ENCODE measurements around the gene POC1A. TPM values are rescaled to one million over a fixed set of nuclear protein-coding genes. Genes with fewer than 3 reads are reported as not detected.

POC1A gene
- total and polyA plus RNA-seq, 2 donors (not counting 1 experiment from before 2014, with no cell fraction given), result 1.7 to 2.8 TPM

DNA sequence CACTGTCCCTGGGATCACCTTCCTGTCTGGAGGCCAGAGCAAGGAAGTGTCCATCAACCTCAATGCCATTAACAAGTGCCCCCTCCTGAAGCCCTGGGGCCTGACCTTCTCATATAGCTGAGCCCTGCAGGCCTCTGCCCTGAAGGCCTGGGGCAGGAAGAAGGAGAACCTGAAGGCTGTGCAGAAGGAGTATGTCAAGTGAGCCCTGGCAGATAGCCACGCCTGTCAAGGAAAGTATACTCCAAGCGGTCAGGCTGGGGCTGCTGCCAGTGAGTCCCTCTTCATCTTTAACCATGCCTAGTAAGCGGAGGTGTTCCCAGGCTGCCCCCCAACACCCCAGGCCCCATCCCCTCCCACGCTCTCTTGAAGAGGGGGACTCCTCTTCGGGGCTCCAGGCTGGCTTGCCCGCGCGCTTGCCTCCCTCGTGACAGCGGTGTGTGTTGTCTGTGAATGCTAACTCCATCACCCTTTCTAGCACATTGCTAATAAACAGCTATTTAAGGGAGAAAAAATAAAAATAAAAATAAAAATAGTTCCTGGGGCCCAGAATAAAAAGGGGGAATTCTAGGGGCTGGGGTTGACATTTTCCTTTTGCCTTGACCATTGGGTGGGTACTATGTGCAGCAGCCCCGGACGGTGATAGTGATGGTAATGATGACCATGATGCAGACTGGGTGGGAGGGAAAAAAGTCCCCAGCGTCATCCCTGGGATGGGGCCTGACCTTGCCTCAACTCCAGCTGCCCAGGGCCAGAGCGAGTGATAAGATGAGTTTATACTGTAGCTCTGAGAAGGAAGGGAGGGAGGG is 40.5 kb upstream of the POC1A start:
- no peak overlapping the region for H3K27ac ChIP-seq (ENCODE audit: low read length in 2 of 2)
- no peaks in the 10 kb centered on the region for H3K9me3 Mint-ChIP-seq (ENCODE audit: insufficient read depth)
- no peaks in the 10 kb centered on the region for H3K27me3 Mint-ChIP-seq
- DNase-seq (no peak), ATAC-seq (ENCODE audit: low read depth) (no peak)
- no peaks in the 10 kb centered on the region for H3K36me3 ChIP-seq (replicated peaks in 1 of 2; ENCODE audit: control extremely low read depth in 1 of 2, control insufficient read depth in 1 of 2, extremely low read depth in 1 of 2, insufficient read depth in 2 of 2, low read length in 1 of 2)
- 97% methylated on average over 7 of the region's 14 CpGs for WGBS (ENCODE audit: insufficient coverage)
- no peak overlapping the region for H2AFZ ChIP-seq (ENCODE audit: insufficient read depth, low read depth, low read length, poor library complexity, severe bottlenecking)
- no peak overlapping the region for H3K4me3 ChIP-seq (ENCODE audit: control extremely low read depth in 1 of 5, extremely low read depth in 1 of 5, insufficient read depth in 1 of 5, low read depth in 2 of 5, low read length in 4 of 5)
- H3K4me1 ChIP-seq (ENCODE audit: control insufficient read depth in 2 of 2, insufficient read depth in 2 of 2, low read length in 2 of 2), result peaks cover 15 to 25% of the 10 kb centered on the region in 2 donors
- peaks cover 24% of the 10 kb centered on the region for H3K4me1 Mint-ChIP-seq
- no peaks in the 10 kb centered on the region for H3K27me3 ChIP-seq (replicated peaks in 1 of 4; ENCODE audit: control extremely low read depth in 1 of 4, control insufficient read depth in 3 of 4, insufficient read depth in 4 of 4, low read length in 3 of 4)
- CTCF ChIA-PET, result interaction anchor here (1.8 kb wide), 1 partner anchor 15 kb away, joined by 3 read pairs; no protein-coding TSS in a partner anchor
- intact Hi-C loops (cut with micrococcal nuclease), result no loop called here
- TF ChIP-seq, protein P1, sequence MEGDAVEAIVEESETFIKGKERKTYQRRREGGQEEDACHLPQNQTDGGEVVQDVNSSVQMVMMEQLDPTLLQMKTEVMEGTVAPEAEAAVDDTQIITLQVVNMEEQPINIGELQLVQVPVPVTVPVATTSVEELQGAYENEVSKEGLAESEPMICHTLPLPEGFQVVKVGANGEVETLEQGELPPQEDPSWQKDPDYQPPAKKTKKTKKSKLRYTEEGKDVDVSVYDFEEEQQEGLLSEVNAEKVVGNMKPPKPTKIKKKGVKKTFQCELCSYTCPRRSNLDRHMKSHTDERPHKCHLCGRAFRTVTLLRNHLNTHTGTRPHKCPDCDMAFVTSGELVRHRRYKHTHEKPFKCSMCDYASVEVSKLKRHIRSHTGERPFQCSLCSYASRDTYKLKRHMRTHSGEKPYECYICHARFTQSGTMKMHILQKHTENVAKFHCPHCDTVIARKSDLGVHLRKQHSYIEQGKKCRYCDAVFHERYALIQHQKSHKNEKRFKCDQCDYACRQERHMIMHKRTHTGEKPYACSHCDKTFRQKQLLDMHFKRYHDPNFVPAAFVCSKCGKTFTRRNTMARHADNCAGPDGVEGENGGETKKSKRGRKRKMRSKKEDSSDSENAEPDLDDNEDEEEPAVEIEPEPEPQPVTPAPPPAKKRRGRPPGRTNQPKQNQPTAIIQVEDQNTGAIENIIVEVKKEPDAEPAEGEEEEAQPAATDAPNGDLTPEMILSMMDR (IDR thresholded peaks at IDR 0.05), result no peak
- TF ChIP-seq EZH2 (IDR thresholded peaks at IDR 0.05; ENCODE audit: borderline replicate concordance, insufficient read depth, low read depth, low read length, poor library complexity, severe bottlenecking), result no peak
- H3K27ac Mint-ChIP-seq, result no peak overlapping the region
- H4K20me1 ChIP-seq (ENCODE audit: control insufficient read depth, insufficient read depth, low read length, poor library complexity, severe bottlenecking), result no peaks in the 10 kb centered on the region
- POLR2A ChIA-PET, result interaction anchor here (0.6 kb wide), 1 partner anchor 68 kb away, joined by 4 read pairs; no protein-coding TSS in a partner anchor
- H3K4me2 ChIP-seq (replicated peaks; ENCODE audit: low read depth, low read length, poor library complexity, severe bottlenecking), result no peak overlapping the region
- peaks cover 21% of the 10 kb centered on the region for H3K79me2 ChIP-seq (ENCODE audit: control insufficient read depth, insufficient read depth, low read length)
- no peak overlapping the region for H3K4me3 Mint-ChIP-seq
- no peak overlapping the region for H3K9ac ChIP-seq (ENCODE audit: low read length)
- H3K9me3 ChIP-seq (ENCODE audit: control extremely low read depth in 1 of 3, control insufficient read depth in 2 of 3, insufficient read depth in 1 of 3, low read length in 2 of 3), result no peaks in the 10 kb centered on the region

DNA sequence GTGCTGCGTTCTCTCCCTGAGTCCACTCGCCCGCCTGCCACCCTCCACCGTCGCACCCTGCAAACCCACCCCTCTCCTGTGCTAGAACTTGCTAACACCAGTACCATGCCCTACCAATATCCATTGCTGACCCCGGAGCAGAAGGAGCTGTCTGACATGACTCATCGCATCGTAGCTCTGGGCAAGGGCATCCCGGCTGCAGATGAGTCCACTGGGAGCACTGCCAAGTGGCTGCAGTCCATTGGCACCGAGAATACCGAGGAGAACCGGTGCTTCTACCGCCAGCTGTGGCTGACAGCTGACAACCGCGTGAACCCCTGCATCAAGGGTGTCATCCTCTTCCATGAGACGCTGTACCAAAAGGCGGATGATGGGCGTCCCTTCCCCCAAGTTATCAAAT is 38.8 kb upstream of the POC1A start:
- intact Hi-C loops (cut with micrococcal nuclease), result no loop called here
- Mint-ChIP-seq H3K4me3 (no peak overlapping the region), H3K9me3 (ENCODE audit: insufficient read depth) (no peaks in the 10 kb centered on the region), H3K4me1 (peaks cover 17% of the 10 kb centered on the region), H3K27ac (no peak overlapping the region), H3K27me3 (no peaks in the 10 kb centered on the region)
- ATAC-seq (ENCODE audit: low read depth), result no peak
- Histone ChIP-seq H3K4me3 (ENCODE audit: control extremely low read depth in 1 of 5, extremely low read depth in 1 of 5, insufficient read depth in 1 of 5, low read depth in 2 of 5, low read length in 4 of 5) (no peak overlapping the region), H3K4me1 (ENCODE audit: control insufficient read depth in 2 of 2, insufficient read depth in 2 of 2, low read length in 2 of 2) (peaks cover 4 to 17% of the 10 kb centered on the region in 2 donors), H3K4me2 (replicated peaks; ENCODE audit: low read depth, low read length, poor library complexity, severe bottlenecking) (no peak overlapping the region), H3K27ac (ENCODE audit: low read length in 2 of 2) (no peak overlapping the region), H3K9ac (ENCODE audit: low read length) (no peak overlapping the region), H3K79me2 (ENCODE audit: control insufficient read depth, insufficient read depth, low read length) (peaks cover 6% of the 10 kb centered on the region), H3K9me3 (ENCODE audit: control extremely low read depth in 1 of 3, control insufficient read depth in 2 of 3, insufficient read depth in 1 of 3, low read length in 2 of 3) (no peaks in the 10 kb centered on the region), H3K36me3 (replicated peaks in 1 of 2; ENCODE audit: control extremely low read depth in 1 of 2, control insufficient read depth in 1 of 2, extremely low read depth in 1 of 2, insufficient read depth in 2 of 2, low read length in 1 of 2) (no peaks in the 10 kb centered on the region), H3K27me3 (replicated peaks in 1 of 4; ENCODE audit: control extremely low read depth in 1 of 4, control insufficient read depth in 3 of 4, insufficient read depth in 4 of 4, low read length in 3 of 4) (no peaks in the 10 kb centered on the region), H4K20me1 (ENCODE audit: control insufficient read depth, insufficient read depth, low read length, poor library complexity, severe bottlenecking) (no peaks in the 10 kb centered on the region), H2AFZ (ENCODE audit: insufficient read depth, low read depth, low read length, poor library complexity, severe bottlenecking) (no peak overlapping the region)
- TF ChIP-seq, protein P1 (IDR thresholded peaks at IDR 0.05), result no peak
- TF ChIP-seq EZH2 (IDR thresholded peaks at IDR 0.05; ENCODE audit: borderline replicate concordance, insufficient read depth, low read depth, low read length, poor library complexity, severe bottlenecking), result no peak
- ChIA-PET CTCF (interaction anchor here (0.8 to 1.2 kb wide), 2 partner anchors 146 to 251 kb away, joined by 3 to 5 read pairs; partner anchors contain the start of genes PARP3 and RRP9), POLR2A (interaction anchor here (1.1 kb wide), 1 partner anchor 10 kb away, joined by 4 read pairs; no protein-coding TSS in a partner anchor)
- no peak for DNase-seq
- WGBS (ENCODE audit: insufficient coverage), result 92% methylated on average over 14 of the region's 18 CpGs
